HFFc6 (cell line): ENCODE results near the gene DUSP11. TPM values are rescaled to one million over a fixed set of nuclear protein-coding genes. Genes with fewer than 3 reads are reported as not detected.
A peak's percentile ranks its signal among the peaks of the same experiment; 100 is the strongest.

Source experiments
- DNase-seq: peaks from one replicate; pipeline ENCODE4 v3.0.0-alpha.2; 2018
- H3K27ac Mint-ChIP-seq: 2 replicates; pipeline ENCODE4 v1.8.0; 2020; ENCODE audit warnings: mild to moderate bottlenecking, mixed read lengths
- H3K27me3 Mint-ChIP-seq: 2 replicates; pipeline ENCODE4 v1.8.0; 2021; ENCODE audit warnings: mild to moderate bottlenecking, moderate library complexity, mixed read lengths; ENCODE audit not compliant: insufficient read depth
- H3K36me3 Mint-ChIP-seq: 2 replicates; pipeline ENCODE4 v1.8.0; 2021; ENCODE audit warnings: low read depth, mixed read lengths
- H3K4me1 Mint-ChIP-seq: 2 replicates; pipeline ENCODE4 v1.8.0; 2020; ENCODE audit warnings: low read depth, mixed read lengths
- H3K4me3 Mint-ChIP-seq: 2 replicates; pipeline ENCODE4 v1.8.0; 2020; ENCODE audit warnings: mild to moderate bottlenecking, moderate library complexity, mixed read lengths
- H3K9me3 Mint-ChIP-seq: 2 replicates; pipeline ENCODE4 v1.8.0; 2020; ENCODE audit warnings: mild to moderate bottlenecking, mixed read lengths
- CTCF ChIP-seq: fragments of 200-600 bp; sonication (generic); IDR thresholded peaks from 2 replicates; pipeline ENCODE4 v1.5.0; 2021; ENCODE audit warnings: antibody characterized with exemption, mild to moderate bottlenecking
- total RNA-seq, 6 experiments: library from RNA; stranded (reverse); fragmentation: NEBNext Ultra II Directional; extraction: Animal tissue kit (Norgen Biotek cat#: 25700); gene quantifications; 2 replicates in 1 of 6; 3 replicates in 5 of 6; pipeline ENCODE4 v1.2.3, GENCODE V29; 2021

Gene DUSP11
- total RNA-seq, 6 experiments from 2014 or later = 21.6 to 24.2 (median 23.1) TPM

- no peak overlapping the region for H3K4me3 Mint-ChIP-seq
- peaks cover 26% of the 10 kb centered on the region for H3K4me1 Mint-ChIP-seq
- no peaks in the 10 kb centered on the region; the same call in 1 of the 2 replicates for H3K9me3 Mint-ChIP-seq
- no peak for DNase-seq
- peaks cover 32% of the 10 kb centered on the region for H3K36me3 Mint-ChIP-seq
- H3K27ac Mint-ChIP-seq = no peak overlapping the region
- peaks cover 4% of the 10 kb centered on the region; the same call in 1 of the 2 replicates for H3K27me3 Mint-ChIP-seq
- TF ChIP-seq CTCF = no peak
Measured at GRCh38 chr2:73739101-73739500, 40.8 kb downstream of the DUSP11 start.

- H3K36me3 Mint-ChIP-seq = peaks cover 31% of the 10 kb centered on the region
- H3K4me3 Mint-ChIP-seq = peak within 1 kb of the TSS; percentile 96
- no peak for TF ChIP-seq CTCF
- H3K9me3 Mint-ChIP-seq = no peaks in the 10 kb centered on the region; the same call in 1 of the 2 replicates
- H3K27ac Mint-ChIP-seq = peak within 1 kb of the TSS; percentile 86
- H3K4me1 Mint-ChIP-seq = peaks cover 26% of the 10 kb centered on the region
- DNase-seq = peak; percentile 97
- peaks cover 4% of the 10 kb centered on the region; the same call in 1 of the 2 replicates for H3K27me3 Mint-ChIP-seq
Measured at GRCh38 chr2:73736855-73737779, 42.8 kb downstream of the DUSP11 start, which contains the start of gene TPRKB. TPRKB (minus strand) TSS chr2:73737345; CDS start chr2:73734569, 2,776 bp downstream.

GRCh38 chr2:73736378-73736777, 43.5 kb downstream of the DUSP11 start:
- peaks cover 26% of the 10 kb centered on the region for H3K4me1 Mint-ChIP-seq
- H3K4me3 Mint-ChIP-seq = peak overlapping the region; percentile 96
- no peak for TF ChIP-seq CTCF
- H3K36me3 Mint-ChIP-seq = peaks cover 24% of the 10 kb centered on the region
- H3K9me3 Mint-ChIP-seq = no peaks in the 10 kb centered on the region; the same call in 1 of the 2 replicates
- H3K27ac Mint-ChIP-seq = peak overlapping the region; percentile 86
- H3K27me3 Mint-ChIP-seq = peaks cover 4% of the 10 kb centered on the region; the same call in 1 of the 2 replicates
- no peak for DNase-seq

GRCh38 chr2:73730810-73731209, 49.1 kb downstream of the DUSP11 start:
- Mint-ChIP-seq H3K27ac (no peak overlapping the region), H3K4me3 (no peak overlapping the region), H3K9me3 (no peaks in the 10 kb centered on the region), H3K4me1 (peaks cover 4% of the 10 kb centered on the region; the same call in 1 of the 2 replicates), H3K27me3 (no peaks in the 10 kb centered on the region; the same call in 1 of the 2 replicates), H3K36me3 (peaks cover 23% of the 10 kb centered on the region)
- TF ChIP-seq CTCF = no peak
- DNase-seq = no peak

- Mint-ChIP-seq H3K27me3 (no peaks in the 10 kb centered on the region; the same call in 1 of the 2 replicates), H3K27ac (no peak overlapping the region), H3K4me3 (no peak overlapping the region), H3K4me1 (no peaks in the 10 kb centered on the region), H3K36me3 (peaks cover 23% of the 10 kb centered on the region), H3K9me3 (peaks cover under 1% of the 10 kb centered on the region; the same call in 1 of the 2 replicates)
- DNase-seq = no peak
- no peak for TF ChIP-seq CTCF
Measured at GRCh38 chr2:73728711-73729110, 51.2 kb downstream of the DUSP11 start.
